Small intestine (tissue), 7 donors: ENCODE results near the gene AZGP1. TPM values are rescaled to one million over a fixed set of nuclear protein-coding genes. Genes with fewer than 3 reads are reported as not detected.
"Not testable (repeated sequence)": the region's sequence is repeated elsewhere in the genome, so short reads cannot be mapped to it uniquely, and the experiment has no call there.

Experiments
- DNase-seq, 2 donors: peaks; one replicate each; pipeline versions ENCODE4 v3.0.0 to v3.0.0-alpha.2; 2013
- FAIRE-seq: peaks from 2 replicates; lab custom pipeline; 2012; peaks lifted over from hg19 to GRCh38; lab: Jason Lieb, UNC
- H3K27ac ChIP-seq, 3 donors: one replicate each; pipeline ENCODE4 v1.5.1; 2013; ENCODE audit warnings: low read length in 2 of 3, mild to moderate bottlenecking in 2 of 3, control low read depth in 1 of 3, inconsistent platforms in 1 of 3, low read depth in 1 of 3, moderate library complexity in 1 of 3
- H3K27me3 ChIP-seq, 3 donors: one replicate each; pipeline ENCODE4 v1.6.1; 2013; ENCODE audit warnings: low read length in 3 of 3, inconsistent platforms in 1 of 3; ENCODE audit not compliant: control insufficient read depth in 3 of 3, insufficient read depth in 3 of 3
- H3K36me3 ChIP-seq, 3 donors: one replicate each; pipeline ENCODE4 v1.6.1; 2013; ENCODE audit warnings: low read length in 3 of 3, inconsistent platforms in 1 of 3, low read depth in 1 of 3, mild to moderate bottlenecking in 1 of 3, moderate library complexity in 1 of 3; ENCODE audit not compliant: control insufficient read depth in 3 of 3, insufficient read depth in 2 of 3
- H3K4me1 ChIP-seq, 3 donors: one replicate each; pipeline ENCODE4 v1.6.1; 2013; ENCODE audit warnings: low read length in 2 of 3, inconsistent platforms in 1 of 3, low read depth in 1 of 3, mild to moderate bottlenecking in 1 of 3, moderate library complexity in 1 of 3; ENCODE audit not compliant: control insufficient read depth in 3 of 3, insufficient read depth in 2 of 3
- H3K4me3 ChIP-seq, 3 donors: one replicate each; pipeline ENCODE4 v1.5.1; 2013; ENCODE audit warnings: low read length in 3 of 3, control low read depth in 1 of 3, inconsistent platforms in 1 of 3, low read depth in 1 of 3, mild to moderate bottlenecking in 1 of 3, moderate library complexity in 1 of 3
- H3K9me3 ChIP-seq, 2 donors: one replicate each; pipeline ENCODE4 v1.6.1; 2013; ENCODE audit warnings: low read depth in 1 of 2, low read length in 1 of 2; ENCODE audit not compliant: control insufficient read depth in 2 of 2, insufficient read depth in 1 of 2
- WGBS, 3 donors: extraction: QIAGEN DNeasy Blood & Tissue Kit; methylation state at CpG; one replicate each; pipeline ENCODE4 v1.1.7; 2013; 5-methylcytosine and 5-hydroxymethylcytosine counted together
- polyA plus RNA-seq, 4 donors: library from polyadenylated mRNA; stranded (reverse) in 3 of 4; unstranded in 1 of 4; fragments of 200-250 nt in 3 of 4; fragments of 120-200 nt in 1 of 4; gene quantifications; one replicate each; pipeline versions ENCODE4 v1.2.1 to v1.2.3, GENCODE V29; 2013
- donor health status: healthy with polysubstance abuse.
- donor health status: control.
- donor health status: control.
- donor health status: Bipolar disorder and iron deficiency.
- donor health status: healthy.

Gene AZGP1
- polyA plus RNA-seq, 4 donors: 8.3 to 62.4 (median 33.9) TPM

GRCh38 chr7:100017300-100017699, 41.5 kb upstream of the AZGP1 start:
- peaks cover 0 to 28% (median 0%) of the 10 kb centered on the region in 3 donors for H3K36me3 ChIP-seq
- no peaks in the 10 kb centered on the region for H3K9me3 ChIP-seq
- WGBS, 3 donors: 15 to 59% (median 39%) methylated on average over 11 of the region's 11 CpGs
- peaks cover 0 to 19% (median 5%) of the 10 kb centered on the region in 3 donors for H3K4me1 ChIP-seq
- no peak for FAIRE-seq
- peak overlapping the region in 1 of 3 donors; percentile 97 for H3K27ac ChIP-seq
- H3K4me3 ChIP-seq: peak overlapping the region in 1 of 3 donors; percentile 20
- peak; percentile 47 to 70 for DNase-seq
- no peaks in the 10 kb centered on the region for H3K27me3 ChIP-seq

- Histone ChIP-seq H3K4me3 (peak overlapping the region; percentile 70 to 97 (median 97)), H3K27ac (peak overlapping the region; percentile 85 to 97 (median 96)), H3K27me3 (no peaks in the 10 kb centered on the region), H3K9me3 (no peaks in the 10 kb centered on the region), H3K36me3 (peaks cover 0 to 21% (median 0%) of the 10 kb centered on the region in 3 donors), H3K4me1 (peaks cover 0 to 19% (median 5%) of the 10 kb centered on the region in 3 donors)
- DNase-seq (peak; percentile 46 to 72), FAIRE-seq (no peak)
- WGBS, 3 donors: 6 to 23% (median 16%) methylated on average over 11 of the region's 11 CpGs
Measured at GRCh38 chr7:100016215-100016901, 40.5 kb upstream of the AZGP1 start.

- peak; percentile 96 to 98 for DNase-seq
- FAIRE-seq: no peak
- Histone ChIP-seq H3K27me3 (no peaks in the 10 kb centered on the region), H3K4me3 (peak within 1 kb of the TSS; percentile 70 to 97 (median 97)), H3K9me3 (no peaks in the 10 kb centered on the region), H3K4me1 (peaks cover 0 to 19% (median 5%) of the 10 kb centered on the region in 3 donors), H3K27ac (peak within 1 kb of the TSS; percentile 85 to 97 (median 96)), H3K36me3 (peaks cover 0 to 21% (median 0%) of the 10 kb centered on the region in 3 donors)
- WGBS, 3 donors: 0 to 1% (median 1%) methylated on average over 53 to 70 of the region's 70 CpGs
Measured at GRCh38 chr7:100015232-100016214, 39.7 kb upstream of the AZGP1 start, which contains the start of gene ZKSCAN1. ZKSCAN1 (plus strand) TSS chr7:100015596; CDS start chr7:100023507, 7,911 bp downstream.

- no peak overlapping the region for H3K27ac ChIP-seq
- FAIRE-seq (no peak), DNase-seq (no peak)
- peaks cover 0 to 27% (median 5%) of the 10 kb centered on the region in 3 donors for H3K4me1 ChIP-seq
- H3K4me3 ChIP-seq: no peak overlapping the region
- H3K9me3 ChIP-seq: no peaks in the 10 kb centered on the region
- no peaks in the 10 kb centered on the region for H3K27me3 ChIP-seq
- 41 to 56% (median 44%) methylated on average over 3 of the region's 3 CpGs for whole genome bisulfite sequencing, 3 donors
- H3K36me3 ChIP-seq: peaks cover 0 to 3% (median 0%) of the 10 kb centered on the region in 3 donors
Measured at GRCh38 chr7:100013328-100013676, 37.5 kb upstream of the AZGP1 start.

- H3K27ac ChIP-seq, FAIRE-seq, H3K9me3 ChIP-seq, H3K27me3 ChIP-seq, H3K4me3 ChIP-seq, H3K36me3 ChIP-seq: not testable (repeated sequence)
- peak; percentile 72 to 76 for DNase-seq
- peaks cover 0 to 30% (median 5%) of the 10 kb centered on the region in 3 donors for H3K4me1 ChIP-seq
- WGBS, 3 donors: 25 to 62% (median 40%) methylated on average over 14 of the region's 14 CpGs
Measured at GRCh38 chr7:100012385-100013327, 36.8 kb upstream of the AZGP1 start.

- Histone ChIP-seq H3K4me1 (peaks cover 0 to 19% (median 0%) of the 10 kb centered on the region in 3 donors), H3K4me3 (no peak overlapping the region), H3K27me3 (no peaks in the 10 kb centered on the region), H3K27ac (no peak overlapping the region), H3K9me3 (no peaks in the 10 kb centered on the region), H3K36me3 (no peaks in the 10 kb centered on the region)
- FAIRE-seq (no peak), DNase-seq (no peak)
- WGBS, 3 donors: 57 to 69% (median 61%) methylated on average over 3 of the region's 3 CpGs
Measured at GRCh38 chr7:100011516-100011915, 35.7 kb upstream of the AZGP1 start.

- Histone ChIP-seq H3K27ac (no peak overlapping the region), H3K36me3 (no peaks in the 10 kb centered on the region), H3K4me3 (no peak overlapping the region), H3K9me3 (no peaks in the 10 kb centered on the region), H3K4me1 (peaks cover 0 to 18% (median 0%) of the 10 kb centered on the region in 3 donors), H3K27me3 (no peaks in the 10 kb centered on the region)
- 77 to 87% (median 82%) methylated on average over 2 of the region's 2 CpGs for WGBS, 3 donors
- no peak for DNase-seq
- FAIRE-seq: no peak
Measured at GRCh38 chr7:100010901-100011300, 35.1 kb upstream of the AZGP1 start.
